Measurements from ENCODE around the gene HYAL4.

- no peak for TF ChIP-seq CTCF (IDR thresholded peaks at IDR 0.05)
- TF ChIP-seq POLR2A (IDR thresholded peaks at IDR 0.05): no peak
These were observed 56.1 kb downstream of the HYAL4 start for GRCh38 chr7:123901101-123901500.
